Heart left ventricle (tissue), 13 donors: Measurements from ENCODE around the gene C1orf35.

Source experiments
- POLR2A ChIP-seq, 2 donors: fragments of 450-650 bp; IDR thresholded peaks; one replicate each; pipeline ENCODE4 v1.6.1; 2017; ENCODE audit warnings: antibody characterized with exemption in 2 of 2, mild to moderate bottlenecking in 2 of 2, moderate library complexity in 2 of 2
- TF ChIP-seq, protein P1 (sequence below), 12 donors: fragments of 200-600 bp; sonication (generic) in 4 of 12; IDR thresholded peaks; one replicate each; pipeline versions ENCODE4 v1.5.0 to v1.8.0; 2018 to 2022; ENCODE audit warnings: antibody characterized with exemption in 12 of 12, mild to moderate bottlenecking in 5 of 12
- donor health status: ischemic (EF 13 %, LVEDD 7.1; RV severe dilation, severe dysfunction).
- donor health status: DM: no; HTN: yes; CAD: no.
- donor health status: DM: no; HTN: no; CAD: no.
- donor health status: ischemic (EF 25% LVEDD 6.9; RV normal size, moderate dysfunction).
- donor health status: ischemic (EF 25% LVEDD 5.7; RV mildly dilated, moderate dysfunction).
- donor health status: ischemic (EF 35%, LVEDD 5.7; RV mildly dilated, moderate dysfunction).
- donor health status: nonischemic (EF 11% LVEDD 7.7; RV severe dilation, severe dysfunction).
- donor health status: DM: yes; HTN: yes; CAD: no.
- donor health status: PGD.
- donor health status: ischemic (EF 29% LVEDD 5.4; RV normal size, mild dysfunction).
- donor health status: nonischemic (EF 23%, LVEDD 6.1; RV moderate dilation, normal function).

DNA sequence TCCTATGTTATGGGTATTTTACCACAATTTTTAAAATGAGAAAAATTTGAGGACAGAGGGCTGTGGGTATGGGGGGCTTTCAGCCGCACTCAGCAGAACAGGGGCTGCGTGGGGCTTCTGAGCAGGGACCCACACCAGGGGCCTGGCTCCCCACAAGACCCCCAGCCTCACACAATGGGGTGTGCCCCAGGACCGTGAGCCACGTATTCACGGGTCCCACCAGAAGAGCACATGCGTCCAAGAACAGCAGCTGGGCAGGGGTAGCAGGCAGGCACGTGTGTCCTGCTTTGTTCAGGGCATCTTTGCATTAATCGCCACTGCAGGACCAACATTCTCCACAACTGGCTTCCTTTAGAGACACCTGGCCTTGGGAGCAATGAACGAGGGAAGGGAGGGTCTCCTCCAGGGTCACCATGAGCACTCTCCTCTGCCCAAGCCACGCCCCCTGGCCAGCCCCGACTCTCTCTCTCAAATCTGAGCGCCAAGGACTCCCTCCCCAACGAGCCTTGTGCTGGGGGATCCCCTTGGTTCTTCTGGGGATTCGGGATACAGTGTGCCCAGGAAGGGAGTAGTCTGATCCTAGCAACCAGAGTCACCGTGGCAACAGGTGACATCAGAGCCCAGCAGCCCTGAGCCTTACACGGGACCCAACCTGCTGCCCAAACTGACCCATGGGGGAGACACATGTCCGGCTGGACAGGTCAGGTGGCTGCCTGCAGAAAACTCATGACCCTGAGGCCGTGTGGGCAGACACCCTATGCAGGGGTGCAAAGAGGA is 28.0 kb downstream of the C1orf35 start:
- TF ChIP-seq, protein P1, sequence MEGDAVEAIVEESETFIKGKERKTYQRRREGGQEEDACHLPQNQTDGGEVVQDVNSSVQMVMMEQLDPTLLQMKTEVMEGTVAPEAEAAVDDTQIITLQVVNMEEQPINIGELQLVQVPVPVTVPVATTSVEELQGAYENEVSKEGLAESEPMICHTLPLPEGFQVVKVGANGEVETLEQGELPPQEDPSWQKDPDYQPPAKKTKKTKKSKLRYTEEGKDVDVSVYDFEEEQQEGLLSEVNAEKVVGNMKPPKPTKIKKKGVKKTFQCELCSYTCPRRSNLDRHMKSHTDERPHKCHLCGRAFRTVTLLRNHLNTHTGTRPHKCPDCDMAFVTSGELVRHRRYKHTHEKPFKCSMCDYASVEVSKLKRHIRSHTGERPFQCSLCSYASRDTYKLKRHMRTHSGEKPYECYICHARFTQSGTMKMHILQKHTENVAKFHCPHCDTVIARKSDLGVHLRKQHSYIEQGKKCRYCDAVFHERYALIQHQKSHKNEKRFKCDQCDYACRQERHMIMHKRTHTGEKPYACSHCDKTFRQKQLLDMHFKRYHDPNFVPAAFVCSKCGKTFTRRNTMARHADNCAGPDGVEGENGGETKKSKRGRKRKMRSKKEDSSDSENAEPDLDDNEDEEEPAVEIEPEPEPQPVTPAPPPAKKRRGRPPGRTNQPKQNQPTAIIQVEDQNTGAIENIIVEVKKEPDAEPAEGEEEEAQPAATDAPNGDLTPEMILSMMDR (IDR thresholded peaks at IDR 0.05): no peak
- TF ChIP-seq POLR2A (IDR thresholded peaks at IDR 0.05): no peak
